Lower leg skin (tissue), 3 donors: Measurements from ENCODE around the gene ZCCHC17.

Source experiments
- POLR2A ChIP-seq, 2 donors: fragments of 450-650 bp; IDR thresholded peaks; one replicate each; pipeline ENCODE4 v1.6.1; 2016 to 2017; ENCODE audit warnings: antibody characterized with exemption in 2 of 2, mild to moderate bottlenecking in 1 of 2, moderate library complexity in 1 of 2
- TF ChIP-seq, protein P1 (sequence below), 3 donors: fragments of 450-650 bp; IDR thresholded peaks; one replicate each; pipeline ENCODE4 v1.5.1; 2016; ENCODE audit warnings: antibody characterized with exemption in 3 of 3, mild to moderate bottlenecking in 3 of 3, moderate library complexity in 2 of 3

DNA sequence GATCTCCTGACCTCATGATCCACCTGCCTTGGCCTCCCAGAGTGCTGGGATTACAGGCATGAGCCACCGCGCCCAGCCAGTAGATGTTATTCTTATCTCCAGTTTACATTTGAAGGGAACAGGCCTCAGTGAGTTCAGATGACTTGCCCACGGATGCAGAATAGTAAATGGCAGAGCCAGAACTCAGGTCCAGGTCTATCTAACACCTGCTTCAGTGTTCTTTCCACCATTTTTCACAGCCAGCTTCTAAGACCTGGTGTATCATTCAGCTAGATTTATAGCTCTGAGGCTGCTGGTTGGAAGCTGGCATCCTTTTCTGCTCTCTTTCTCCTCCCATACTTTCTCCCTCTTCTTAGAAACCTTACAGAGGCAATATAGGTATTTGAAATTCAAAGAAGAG is 65.2 kb downstream of the ZCCHC17 start:
- TF ChIP-seq, protein P1, sequence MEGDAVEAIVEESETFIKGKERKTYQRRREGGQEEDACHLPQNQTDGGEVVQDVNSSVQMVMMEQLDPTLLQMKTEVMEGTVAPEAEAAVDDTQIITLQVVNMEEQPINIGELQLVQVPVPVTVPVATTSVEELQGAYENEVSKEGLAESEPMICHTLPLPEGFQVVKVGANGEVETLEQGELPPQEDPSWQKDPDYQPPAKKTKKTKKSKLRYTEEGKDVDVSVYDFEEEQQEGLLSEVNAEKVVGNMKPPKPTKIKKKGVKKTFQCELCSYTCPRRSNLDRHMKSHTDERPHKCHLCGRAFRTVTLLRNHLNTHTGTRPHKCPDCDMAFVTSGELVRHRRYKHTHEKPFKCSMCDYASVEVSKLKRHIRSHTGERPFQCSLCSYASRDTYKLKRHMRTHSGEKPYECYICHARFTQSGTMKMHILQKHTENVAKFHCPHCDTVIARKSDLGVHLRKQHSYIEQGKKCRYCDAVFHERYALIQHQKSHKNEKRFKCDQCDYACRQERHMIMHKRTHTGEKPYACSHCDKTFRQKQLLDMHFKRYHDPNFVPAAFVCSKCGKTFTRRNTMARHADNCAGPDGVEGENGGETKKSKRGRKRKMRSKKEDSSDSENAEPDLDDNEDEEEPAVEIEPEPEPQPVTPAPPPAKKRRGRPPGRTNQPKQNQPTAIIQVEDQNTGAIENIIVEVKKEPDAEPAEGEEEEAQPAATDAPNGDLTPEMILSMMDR (IDR thresholded peaks at IDR 0.05): no peak
- no peak for TF ChIP-seq POLR2A (IDR thresholded peaks at IDR 0.05)
